ENCODE data around the gene PPP6R1. TPM values are rescaled to one million over a fixed set of nuclear protein-coding genes. Genes with fewer than 3 reads are reported as not detected.
"Not testable (repeated sequence)": the region's sequence is repeated elsewhere in the genome, so short reads cannot be mapped to it uniquely, and the experiment has no call there.

Gene PPP6R1
- polyA plus RNA-seq, 4 donors = 43.4 to 67.5 (median 48.9) TPM

- Histone ChIP-seq H3K4me1 (ENCODE audit: control insufficient read depth in 3 of 3, insufficient read depth in 2 of 3, low read depth in 1 of 3, low read length in 2 of 3) (peaks cover 0 to 68% (median 12%) of the 10 kb centered on the region in 3 donors), H3K36me3 (ENCODE audit: control insufficient read depth in 3 of 3, insufficient read depth in 2 of 3, low read depth in 1 of 3, low read length in 3 of 3) (peaks cover 26 to 93% (median 27%) of the 10 kb centered on the region in 3 donors), H3K27ac (ENCODE audit: low read depth in 1 of 3, low read length in 2 of 3) (peak overlapping the region in 2 of 3 donors; percentile 34 to 89), H3K27me3 (ENCODE audit: control insufficient read depth in 3 of 3, insufficient read depth in 3 of 3, low read length in 3 of 3) (no peaks in the 10 kb centered on the region), H3K4me3 (ENCODE audit: low read depth in 1 of 3, low read length in 3 of 3) (peak overlapping the region in 2 of 3 donors; percentile 68 to 82), H3K9me3 (ENCODE audit: control insufficient read depth in 2 of 2, insufficient read depth in 1 of 2, low read depth in 1 of 2, low read length in 1 of 2) (no peaks in the 10 kb centered on the region)
- DNase-seq = peak in 1 of 2 donors; percentile 58
- no peak for FAIRE-seq
- 67 to 84% (median 75%) methylated on average over 17 of the region's 17 CpGs for WGBS, 3 donors
These were observed 30.8 kb downstream of the PPP6R1 start for GRCh38 chr19:55228015-55228391.

GRCh38 chr19:55227241-55228014 is 31.4 kb downstream of the PPP6R1 start:
- peak in 1 of 2 donors; percentile 31 for DNase-seq

GRCh38 chr19:55226788-55227187 is 32.0 kb downstream of the PPP6R1 start:
- no peak for FAIRE-seq
- H3K27me3 ChIP-seq (ENCODE audit: control insufficient read depth in 3 of 3, insufficient read depth in 3 of 3, low read length in 3 of 3) = no peaks in the 10 kb centered on the region
- 84 to 88% (median 87%) methylated on average over 18 of the region's 18 CpGs for WGBS, 3 donors
- H3K27ac ChIP-seq (ENCODE audit: low read depth in 1 of 3, low read length in 2 of 3) = no peak overlapping the region
- no peak for DNase-seq
- peaks cover 23 to 90% (median 24%) of the 10 kb centered on the region in 3 donors for H3K36me3 ChIP-seq (ENCODE audit: control insufficient read depth in 3 of 3, insufficient read depth in 2 of 3, low read depth in 1 of 3, low read length in 3 of 3)
- peak overlapping the region in 2 of 3 donors; percentile 68 to 82 for H3K4me3 ChIP-seq (ENCODE audit: low read depth in 1 of 3, low read length in 3 of 3)
- H3K9me3 ChIP-seq (ENCODE audit: control insufficient read depth in 2 of 2, insufficient read depth in 1 of 2, low read depth in 1 of 2, low read length in 1 of 2) = no peaks in the 10 kb centered on the region
- H3K4me1 ChIP-seq (ENCODE audit: control insufficient read depth in 3 of 3, insufficient read depth in 2 of 3, low read depth in 1 of 3, low read length in 2 of 3) = peaks cover 0 to 63% (median 12%) of the 10 kb centered on the region in 3 donors

More at GRCh38 chr19:55227241-55228014, 31.4 kb downstream of the PPP6R1 start:
- no peaks in the 10 kb centered on the region for H3K9me3 ChIP-seq (ENCODE audit: control insufficient read depth in 2 of 2, insufficient read depth in 1 of 2, low read depth in 1 of 2, low read length in 1 of 2)
- peak overlapping the region in 1 of 3 donors; percentile 89 for H3K27ac ChIP-seq (ENCODE audit: low read depth in 1 of 3, low read length in 2 of 3)
- peaks cover 26 to 96% (median 27%) of the 10 kb centered on the region in 3 donors for H3K36me3 ChIP-seq (ENCODE audit: control insufficient read depth in 3 of 3, insufficient read depth in 2 of 3, low read depth in 1 of 3, low read length in 3 of 3)
- WGBS, 3 donors = 88 to 97% (median 95%) methylated on average over 25 of the region's 25 CpGs
- H3K27me3 ChIP-seq (ENCODE audit: control insufficient read depth in 3 of 3, insufficient read depth in 3 of 3, low read length in 3 of 3) = no peaks in the 10 kb centered on the region
- peaks cover 0 to 68% (median 12%) of the 10 kb centered on the region in 3 donors for H3K4me1 ChIP-seq (ENCODE audit: control insufficient read depth in 3 of 3, insufficient read depth in 2 of 3, low read depth in 1 of 3, low read length in 2 of 3)
- peak overlapping the region in 2 of 3 donors; percentile 68 to 82 for H3K4me3 ChIP-seq (ENCODE audit: low read depth in 1 of 3, low read length in 3 of 3)
- FAIRE-seq = no peak

- 81 to 88% (median 86%) methylated on average over 9 of the region's 9 CpGs for WGBS, 3 donors
- Histone ChIP-seq H3K36me3 (ENCODE audit: control insufficient read depth in 3 of 3, insufficient read depth in 2 of 3, low read depth in 1 of 3, low read length in 3 of 3) (peaks cover 19 to 85% (median 19%) of the 10 kb centered on the region in 3 donors), H3K27me3 (ENCODE audit: control insufficient read depth in 3 of 3, insufficient read depth in 3 of 3, low read length in 3 of 3) (no peaks in the 10 kb centered on the region), H3K9me3 (ENCODE audit: control insufficient read depth in 2 of 2, insufficient read depth in 1 of 2, low read depth in 1 of 2, low read length in 1 of 2) (no peaks in the 10 kb centered on the region), H3K4me3 (ENCODE audit: low read depth in 1 of 3, low read length in 3 of 3) (peak overlapping the region in 1 of 3 donors; percentile 82), H3K4me1 (ENCODE audit: control insufficient read depth in 3 of 3, insufficient read depth in 2 of 3, low read depth in 1 of 3, low read length in 2 of 3) (peaks cover 0 to 58% (median 12%) of the 10 kb centered on the region in 3 donors), H3K27ac (ENCODE audit: low read depth in 1 of 3, low read length in 2 of 3) (peak overlapping the region in 1 of 3 donors; percentile 14)
- DNase-seq = no peak
- no peak for FAIRE-seq
These were observed 32.5 kb downstream of the PPP6R1 start for GRCh38 chr19:55226273-55226672.

- DNase-seq = no peak
- WGBS, 3 donors = 83 to 94% (median 88%) methylated on average over 7 of the region's 7 CpGs
- no peak for FAIRE-seq
These were observed 33.3 kb downstream of the PPP6R1 start for GRCh38 chr19:55225415-55225958.

GRCh38 chr19:55224679-55225414 is 34.0 kb downstream of the PPP6R1 start:
- Histone ChIP-seq H3K4me1 (ENCODE audit: control insufficient read depth in 3 of 3, insufficient read depth in 2 of 3, low read depth in 1 of 3, low read length in 2 of 3) (peaks cover 0 to 45% (median 9%) of the 10 kb centered on the region in 3 donors), H3K36me3 (ENCODE audit: control insufficient read depth in 3 of 3, insufficient read depth in 2 of 3, low read depth in 1 of 3, low read length in 3 of 3) (peaks cover 9 to 78% (median 12%) of the 10 kb centered on the region in 3 donors)
- 66 to 85% (median 67%) methylated on average over 10 to 11 of the region's 11 CpGs for WGBS, 3 donors
- not testable (repeated sequence) for DNase-seq; FAIRE-seq; H3K4me3 ChIP-seq (ENCODE audit: low read depth in 1 of 3, low read length in 3 of 3); H3K27ac ChIP-seq (ENCODE audit: low read depth in 1 of 3, low read length in 2 of 3); H3K27me3 ChIP-seq (ENCODE audit: control insufficient read depth in 3 of 3, insufficient read depth in 3 of 3, low read length in 3 of 3); H3K9me3 ChIP-seq (ENCODE audit: control insufficient read depth in 2 of 2, insufficient read depth in 1 of 2, low read depth in 1 of 2, low read length in 1 of 2)

More at GRCh38 chr19:55225415-55225958, 33.3 kb downstream of the PPP6R1 start:
- no peaks in the 10 kb centered on the region for H3K27me3 ChIP-seq (ENCODE audit: control insufficient read depth in 3 of 3, insufficient read depth in 3 of 3, low read length in 3 of 3)
- H3K9me3 ChIP-seq (ENCODE audit: control insufficient read depth in 2 of 2, insufficient read depth in 1 of 2, low read depth in 1 of 2, low read length in 1 of 2) = peaks cover 0 to 3% of the 10 kb centered on the region in 2 donors
- H3K4me3 ChIP-seq (ENCODE audit: low read depth in 1 of 3, low read length in 3 of 3) = no peak overlapping the region
- peaks cover 14 to 80% (median 15%) of the 10 kb centered on the region in 3 donors for H3K36me3 ChIP-seq (ENCODE audit: control insufficient read depth in 3 of 3, insufficient read depth in 2 of 3, low read depth in 1 of 3, low read length in 3 of 3)
- peaks cover 0 to 51% (median 11%) of the 10 kb centered on the region in 3 donors for H3K4me1 ChIP-seq (ENCODE audit: control insufficient read depth in 3 of 3, insufficient read depth in 2 of 3, low read depth in 1 of 3, low read length in 2 of 3)
- H3K27ac ChIP-seq (ENCODE audit: low read depth in 1 of 3, low read length in 2 of 3) = no peak overlapping the region

- FAIRE-seq (no peak), DNase-seq (no peak)
- peaks cover 9 to 71% (median 12%) of the 10 kb centered on the region in 3 donors for H3K36me3 ChIP-seq (ENCODE audit: control insufficient read depth in 3 of 3, insufficient read depth in 2 of 3, low read depth in 1 of 3, low read length in 3 of 3)
- no peak overlapping the region for H3K4me3 ChIP-seq (ENCODE audit: low read depth in 1 of 3, low read length in 3 of 3)
- H3K9me3 ChIP-seq (ENCODE audit: control insufficient read depth in 2 of 2, insufficient read depth in 1 of 2, low read depth in 1 of 2, low read length in 1 of 2) = peaks cover 0 to 7% of the 10 kb centered on the region in 2 donors
- H3K27me3 ChIP-seq (ENCODE audit: control insufficient read depth in 3 of 3, insufficient read depth in 3 of 3, low read length in 3 of 3) = no peaks in the 10 kb centered on the region
- 80 to 87% (median 83%) methylated on average over 26 of the region's 26 CpGs for WGBS, 3 donors
- H3K27ac ChIP-seq (ENCODE audit: low read depth in 1 of 3, low read length in 2 of 3) = no peak overlapping the region
- peaks cover 0 to 38% (median 3%) of the 10 kb centered on the region in 3 donors for H3K4me1 ChIP-seq (ENCODE audit: control insufficient read depth in 3 of 3, insufficient read depth in 2 of 3, low read depth in 1 of 3, low read length in 2 of 3)
These were observed 34.7 kb downstream of the PPP6R1 start for GRCh38 chr19:55224038-55224665.
